HG03108 (cell line): Measurements from ENCODE around the gene LOXHD1.

Experiments used
- ATAC-seq: cut with Tn5 transposase; IDR thresholded peaks from one replicate; pipeline ENCODE4 v1.9.1; 2021; ENCODE audit warnings: moderate library complexity; ENCODE audit not compliant: unreplicated experiment

The LOXHD1 gene

GRCh38 chr18:46550609-46551008, 106.4 kb downstream of the LOXHD1 start:
- no peak for ATAC-seq

- ATAC-seq = no peak
Observed at GRCh38 chr18:46547520-46547919, 109.5 kb downstream of the LOXHD1 start.

GRCh38 chr18:46546111-46546640, 110.8 kb downstream of the LOXHD1 start:
- no peak for ATAC-seq

- ATAC-seq = no peak
Observed at GRCh38 chr18:46542545-46542944, 114.5 kb downstream of the LOXHD1 start.

- ATAC-seq = no peak
Observed at GRCh38 chr18:46541626-46542189, 115.3 kb downstream of the LOXHD1 start.

GRCh38 chr18:46538376-46538775, 118.6 kb downstream of the LOXHD1 start:
- ATAC-seq = no peak

- ATAC-seq = no peak
Observed at GRCh38 chr18:46536215-46536874, 120.7 kb downstream of the LOXHD1 start.

GRCh38 chr18:46531482-46531881, 125.5 kb downstream of the LOXHD1 start:
- ATAC-seq = no peak

GRCh38 chr18:46528037-46528436, 129.0 kb downstream of the LOXHD1 start:
- no peak for ATAC-seq

GRCh38 chr18:46519870-46520269, 137.2 kb downstream of the LOXHD1 start:
- no peak for ATAC-seq

GRCh38 chr18:46518438-46518837, 138.6 kb downstream of the LOXHD1 start:
- no peak for ATAC-seq

- ATAC-seq = no peak
Observed at GRCh38 chr18:46516555-46516954, 140.5 kb downstream of the LOXHD1 start.

GRCh38 chr18:46510386-46510785, 146.6 kb downstream of the LOXHD1 start:
- ATAC-seq = no peak

GRCh38 chr18:46509530-46509929, 147.5 kb downstream of the LOXHD1 start:
- ATAC-seq = no peak

- no peak for ATAC-seq
Observed at GRCh38 chr18:46506974-46507586, 149.9 kb downstream of the LOXHD1 start.

GRCh38 chr18:46502444-46502843, 154.6 kb downstream of the LOXHD1 start:
- ATAC-seq = no peak

GRCh38 chr18:46497129-46497528, 159.9 kb downstream of the LOXHD1 start:
- no peak for ATAC-seq

GRCh38 chr18:46488471-46489213, 168.4 kb downstream of the LOXHD1 start:
- ATAC-seq = no peak

GRCh38 chr18:46485675-46486194, 171.3 kb downstream of the LOXHD1 start:
- no peak for ATAC-seq

- ATAC-seq = no peak
Observed at GRCh38 chr18:46484971-46485370, 172.0 kb downstream of the LOXHD1 start.

GRCh38 chr18:46482831-46483230, 174.2 kb downstream of the LOXHD1 start:
- no peak for ATAC-seq
